GM11168 (cell line): ENCODE results near the gene FOXP1.

Experiments used
- in situ Hi-C: fragments of 300-500 bp; cut with MboI; formaldehyde crosslinking; loops from one replicate; pipeline ENCODE4 v1.12.0; 2022; ENCODE audit warnings: low sequenced_read_pairs; ENCODE audit not compliant: unreplicated experiment

The FOXP1 gene

DNA sequence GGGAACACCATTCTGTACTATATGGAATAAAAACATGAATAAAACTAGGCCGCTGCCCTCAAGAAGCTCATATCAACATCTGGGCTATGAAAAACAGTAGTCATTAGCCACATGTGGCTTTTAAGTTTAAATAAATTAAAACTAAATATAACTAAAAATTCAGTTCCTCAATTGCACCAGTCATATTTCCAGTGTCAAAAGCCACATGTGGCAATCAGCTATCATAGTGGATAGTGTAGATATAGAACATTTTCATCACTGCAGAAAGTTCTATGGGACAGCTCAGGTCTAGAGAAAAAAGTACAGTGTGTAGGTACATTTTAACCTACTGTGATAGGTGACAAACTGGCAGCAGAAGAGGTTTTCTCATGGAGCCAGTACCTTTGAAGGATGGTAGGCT, 261.4 kb downstream of the FOXP1 start:
- in situ Hi-C loops: no loop called here

DNA sequence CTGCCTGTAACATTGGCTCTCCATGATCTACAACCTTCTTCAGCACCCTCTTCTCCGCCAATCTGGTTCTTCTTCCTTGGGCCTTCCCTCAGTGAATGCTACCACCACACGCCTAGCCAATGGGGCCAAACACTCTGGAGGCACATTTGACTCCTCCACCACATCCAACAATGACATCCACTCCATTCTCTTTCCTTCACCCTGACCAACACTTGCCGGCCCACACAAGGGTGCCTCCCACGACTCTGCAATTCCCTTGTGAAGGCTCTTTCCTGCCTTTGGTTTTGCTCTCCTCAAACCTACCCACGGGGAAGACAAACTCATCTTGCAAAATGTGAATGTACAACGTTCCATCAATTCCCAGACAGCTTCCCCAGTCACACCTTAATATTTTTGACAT, 263.8 kb downstream of the FOXP1 start:
- in situ Hi-C loops: no loop called here

DNA sequence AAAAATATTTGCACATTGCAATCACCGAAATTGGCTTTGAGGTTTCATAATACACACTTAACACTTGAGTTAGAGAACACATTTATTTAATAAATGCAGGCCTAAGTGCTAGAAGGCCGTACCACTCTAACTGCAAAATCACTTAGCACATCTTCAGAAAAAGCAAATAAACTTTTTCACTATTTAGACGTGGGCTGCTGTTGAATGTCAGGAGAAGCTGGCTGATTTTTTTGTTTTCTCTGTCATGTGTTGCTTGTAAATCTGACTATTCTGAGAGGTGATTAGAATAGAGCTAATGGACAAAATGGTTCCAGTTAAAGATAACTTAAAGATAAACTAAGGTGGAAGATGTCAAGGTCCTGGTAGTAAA, 265.1 kb downstream of the FOXP1 start:
- in situ Hi-C loops: no loop called here

DNA sequence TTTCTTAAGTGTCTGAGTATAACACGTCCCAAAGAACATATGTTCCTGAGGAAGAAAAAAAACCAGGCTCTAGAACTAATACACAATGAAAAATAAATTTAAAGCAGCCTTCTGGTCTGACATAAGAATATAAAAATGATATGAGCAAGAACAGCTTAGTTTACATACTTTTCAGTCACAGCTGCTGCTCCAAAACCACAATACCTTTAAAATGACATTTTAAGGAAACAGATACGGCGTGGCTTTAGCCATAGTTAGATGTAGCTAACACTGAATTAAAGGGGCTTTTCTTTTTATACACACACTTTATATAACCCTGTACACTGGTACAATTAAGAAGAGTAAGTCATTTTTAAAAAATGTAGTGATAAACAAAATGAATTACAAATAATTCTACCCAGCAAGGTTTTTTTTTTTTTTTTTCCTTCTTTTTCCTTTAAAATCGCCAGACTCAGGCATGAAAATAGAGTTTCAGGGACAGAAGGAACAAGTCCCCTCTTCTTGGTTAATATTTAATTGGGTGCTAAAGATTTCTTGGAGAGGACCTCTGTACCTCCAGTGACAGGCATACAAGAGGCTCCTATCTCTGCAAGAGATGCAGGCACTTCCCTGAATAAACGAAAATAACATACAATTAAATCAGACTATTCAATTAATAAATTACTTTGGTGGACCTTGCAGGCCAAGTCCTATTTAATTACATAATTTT, 265.6 kb downstream of the FOXP1 start:
- in situ Hi-C loops: no loop called here

DNA sequence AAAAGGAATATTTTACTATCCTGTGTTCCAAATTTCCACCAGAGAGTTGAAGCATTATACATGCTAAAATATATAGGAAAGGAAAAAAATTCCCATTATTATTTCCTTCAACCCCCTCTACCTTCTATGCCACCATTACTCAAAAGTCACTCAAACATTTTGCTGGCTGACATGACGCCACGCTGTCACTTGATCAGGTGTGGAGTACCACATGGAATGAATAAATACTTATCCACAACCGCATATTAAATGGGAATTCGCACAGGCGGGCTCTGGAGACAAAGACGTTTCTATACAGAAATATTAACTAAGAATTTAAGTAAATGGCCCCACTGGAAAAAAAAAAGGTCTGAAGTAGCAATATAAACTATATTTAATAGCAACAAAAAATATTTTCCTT, 266.4 kb downstream of the FOXP1 start:
- in situ Hi-C loops: no loop called here

DNA sequence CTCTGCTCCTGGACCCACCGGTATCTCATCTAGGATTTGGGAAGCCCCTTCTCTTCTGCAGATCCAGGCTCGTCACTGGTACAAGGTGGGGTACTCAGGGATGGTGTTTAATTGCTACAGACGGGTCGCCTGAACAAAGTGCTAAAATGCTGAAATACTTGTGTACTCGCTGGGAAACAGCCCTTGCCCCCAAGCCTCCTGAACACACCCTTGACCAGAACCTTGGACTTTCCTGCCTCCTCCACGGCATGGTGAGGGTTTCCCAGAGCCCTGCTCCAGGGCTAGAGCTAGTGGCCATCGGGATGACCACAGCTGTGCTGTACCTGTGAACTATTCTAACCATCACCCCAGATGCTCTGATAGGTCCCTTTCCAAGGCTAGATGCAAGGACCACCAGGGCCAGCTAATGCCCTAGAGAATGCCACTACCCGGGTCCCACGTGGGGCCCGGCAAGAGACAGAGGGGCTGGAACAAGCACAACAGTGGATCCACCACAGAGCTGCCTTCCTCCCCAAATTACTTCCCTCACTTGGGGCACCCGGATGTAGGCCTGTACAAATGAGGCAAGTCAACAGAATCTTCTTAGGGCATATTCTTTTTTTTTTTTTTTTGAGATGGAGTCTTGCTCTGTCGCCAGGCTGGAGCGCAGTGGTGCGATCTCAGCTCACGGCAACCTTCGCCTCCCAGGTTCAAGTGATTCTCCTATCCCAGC, 267.3 kb downstream of the FOXP1 start:
- in situ Hi-C loops: no loop called here

DNA sequence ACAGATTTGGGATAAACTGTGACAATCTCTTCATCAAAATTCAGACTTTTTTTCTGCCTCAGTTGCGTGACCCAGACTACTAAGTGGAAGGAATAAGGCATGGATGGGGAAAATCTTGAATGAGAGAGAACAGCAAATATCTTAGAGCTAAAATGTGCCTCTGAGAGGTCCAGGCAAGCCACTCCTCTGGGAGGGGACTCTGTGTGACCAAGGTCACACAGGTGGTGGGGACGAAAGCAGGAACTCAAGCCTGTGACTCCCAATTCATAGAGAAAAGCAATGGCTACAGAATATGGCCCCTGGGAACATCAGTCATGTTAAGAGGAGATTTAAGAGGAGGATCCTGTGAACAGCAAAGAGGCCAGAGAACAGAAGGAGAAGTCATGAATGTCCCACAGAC, 268.1 kb downstream of the FOXP1 start:
- in situ Hi-C loops: no loop called here

DNA sequence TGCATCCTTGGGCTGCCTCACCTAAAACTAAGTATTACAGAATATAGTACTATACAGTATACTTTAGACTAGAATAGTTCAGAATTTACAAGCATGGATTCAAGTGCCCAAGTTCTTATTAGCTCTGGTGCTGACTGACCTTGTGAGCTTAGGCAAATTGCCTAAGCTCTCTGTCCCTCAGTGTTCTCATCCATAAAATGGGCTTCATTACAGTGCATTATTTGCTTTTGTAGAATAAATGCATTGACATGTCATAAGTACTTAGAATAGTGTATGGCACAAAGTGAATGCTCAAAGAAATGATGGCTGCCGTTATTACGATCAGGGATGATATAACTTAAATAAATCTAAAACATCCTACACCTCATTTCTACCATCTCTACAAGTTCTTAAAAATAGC, 269.7 kb downstream of the FOXP1 start:
- in situ Hi-C loops: no loop called here

DNA sequence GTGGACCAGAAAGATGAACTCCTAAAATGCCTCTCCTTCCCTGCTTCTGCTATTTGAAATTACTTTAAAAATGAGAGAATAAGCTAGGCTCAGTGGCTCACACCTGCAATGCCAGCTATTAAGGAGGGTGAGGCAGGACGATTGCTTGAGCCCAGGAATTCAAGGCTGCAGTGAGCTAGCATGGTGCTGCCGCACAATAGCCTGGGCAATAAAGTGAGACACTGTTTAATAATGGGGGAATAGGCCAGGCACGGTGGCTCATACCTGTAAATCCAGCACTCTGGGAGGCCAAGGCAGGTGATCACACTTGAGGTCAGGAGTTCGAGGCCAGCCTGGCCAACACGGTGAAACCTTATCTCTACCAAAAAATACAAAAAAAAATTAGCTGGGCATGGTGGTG, 271.1 kb downstream of the FOXP1 start:
- in situ Hi-C loops: no loop called here

DNA sequence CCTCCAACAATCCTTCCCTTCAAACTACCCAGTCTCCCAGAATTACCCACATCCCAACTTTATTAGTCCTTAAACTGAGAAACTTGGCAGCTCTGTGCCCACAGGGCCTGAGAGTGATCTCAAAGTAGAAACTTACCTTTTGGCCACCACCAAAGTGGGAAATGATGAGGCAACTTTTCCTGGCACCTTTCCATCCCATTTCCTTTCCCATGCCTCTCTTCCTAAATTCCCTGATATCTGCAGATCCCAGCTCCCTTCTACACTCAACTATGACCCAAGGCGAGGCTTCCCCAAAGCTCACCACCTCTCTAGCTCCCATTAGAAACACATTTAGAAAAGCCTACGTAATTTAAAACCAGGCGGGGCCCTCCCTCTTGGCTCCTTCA, 271.9 kb downstream of the FOXP1 start:
- in situ Hi-C loops: no loop called here

DNA sequence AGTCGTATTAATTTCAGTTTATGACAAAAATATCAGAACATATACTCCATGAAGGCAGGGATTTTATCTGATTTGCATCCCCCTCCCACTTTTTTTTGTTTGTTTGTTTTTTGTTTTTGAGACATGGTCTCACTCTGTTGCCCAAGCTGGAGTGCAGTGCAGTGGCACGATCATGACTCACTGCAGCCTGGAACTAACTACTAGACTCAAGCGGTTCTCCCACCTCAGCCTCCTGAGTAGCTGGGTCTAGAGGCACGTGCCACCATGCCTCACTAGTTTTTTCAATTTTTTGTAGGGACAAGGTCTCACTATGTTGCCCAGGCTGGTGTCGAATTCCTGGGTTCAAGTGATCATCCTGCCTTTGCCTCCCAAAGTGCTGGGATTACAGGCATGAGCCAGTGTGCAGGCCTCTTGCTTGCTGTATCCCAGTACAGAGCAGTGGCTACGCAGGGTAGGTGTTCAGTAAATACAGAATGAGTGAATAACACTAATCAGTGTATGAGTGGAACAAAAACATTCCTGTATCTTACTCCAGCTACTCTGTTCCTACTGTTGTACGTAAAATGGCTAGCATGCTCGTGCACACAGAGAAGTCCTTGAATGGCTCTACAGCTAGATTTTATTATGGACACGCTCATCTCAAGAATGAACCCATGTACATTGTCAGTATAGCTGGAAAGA, 272.4 kb downstream of the FOXP1 start:
- in situ Hi-C loops: no loop called here

DNA sequence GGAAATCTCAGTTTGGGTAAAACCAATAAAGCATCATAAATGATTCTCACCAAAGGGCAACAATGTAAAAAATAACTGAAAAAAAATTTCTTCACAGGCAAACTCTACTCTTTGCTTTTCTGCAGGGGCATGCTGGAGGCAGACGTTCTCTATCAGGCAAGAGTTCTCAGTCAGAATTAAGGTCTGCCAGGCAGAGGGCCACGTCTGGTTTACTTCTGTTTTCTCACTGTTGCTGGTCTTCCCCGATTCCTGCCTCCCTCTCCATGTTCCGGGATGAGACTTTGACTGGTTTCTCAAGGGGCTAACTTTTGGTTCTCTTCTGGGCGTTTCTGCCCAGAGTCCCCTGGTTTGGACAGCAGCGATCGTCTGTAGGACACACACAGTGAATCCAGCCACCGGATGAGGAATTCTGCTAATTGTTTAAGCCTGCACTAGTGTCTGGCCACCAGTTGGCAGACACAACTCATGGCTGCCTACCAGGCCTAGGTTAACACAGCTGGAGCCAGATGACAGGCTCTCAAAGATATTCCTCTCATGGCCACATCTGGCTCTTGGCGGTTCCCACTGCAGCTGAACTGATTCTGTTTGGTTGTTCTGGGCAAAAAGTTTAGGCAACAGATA, 273.1 kb downstream of the FOXP1 start:
- in situ Hi-C loops: no loop called here

DNA sequence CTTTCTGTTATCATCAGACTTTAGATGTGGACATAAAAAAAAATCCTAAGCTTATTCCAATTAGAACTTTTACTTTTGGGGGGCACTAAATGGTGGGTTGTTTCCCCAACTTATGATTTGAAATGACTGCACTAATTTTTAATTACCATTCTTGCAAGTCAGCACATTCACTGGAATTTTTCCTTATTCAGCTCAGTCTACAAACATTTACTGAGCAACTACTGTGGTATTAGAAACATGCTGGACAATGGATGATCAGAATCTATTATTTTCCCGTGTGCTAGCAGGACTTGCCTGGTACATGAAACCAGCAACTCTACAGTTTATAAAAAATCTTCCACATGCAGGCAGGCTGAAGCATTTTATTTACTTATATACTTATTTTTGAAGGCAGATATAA, 273.6 kb downstream of the FOXP1 start:
- in situ Hi-C loops: no loop called here

DNA sequence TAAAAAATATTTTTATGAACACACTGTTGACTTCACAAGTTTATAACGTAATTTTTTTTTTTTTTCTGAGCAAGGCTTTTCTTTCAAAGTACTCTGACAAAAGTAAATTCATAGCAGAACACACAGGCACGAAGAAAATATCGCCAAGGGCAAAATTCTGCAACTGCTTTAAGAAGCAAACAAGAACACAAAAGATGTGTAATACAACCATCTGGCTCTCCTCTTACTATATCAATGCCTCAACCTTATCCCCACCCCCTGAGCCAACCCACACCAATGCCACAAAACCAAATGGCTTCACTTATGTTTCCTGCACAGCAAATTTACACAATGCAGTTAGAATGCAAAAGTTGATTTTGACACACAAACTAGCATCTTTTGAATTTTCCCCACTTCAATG, 274.2 kb downstream of the FOXP1 start:
- in situ Hi-C loops: no loop called here

DNA sequence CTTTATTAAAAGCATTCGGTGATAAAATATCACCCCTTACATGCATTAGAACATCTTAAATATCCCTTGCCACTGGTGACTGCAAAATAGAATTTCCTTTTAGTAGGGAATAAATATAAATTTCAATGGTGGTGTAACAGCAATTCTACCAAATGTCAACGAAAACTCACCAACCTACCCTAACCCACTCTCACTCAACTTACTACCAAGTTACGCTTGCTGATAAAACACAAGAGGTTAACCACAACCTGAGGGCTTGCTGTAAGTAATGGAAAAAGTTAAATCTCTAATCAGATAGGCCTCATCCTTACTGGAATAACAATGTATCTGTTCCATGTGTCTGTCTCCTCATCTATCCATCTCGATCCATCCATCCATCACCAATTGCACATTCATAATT, 274.7 kb downstream of the FOXP1 start:
- in situ Hi-C loops: no loop called here

DNA sequence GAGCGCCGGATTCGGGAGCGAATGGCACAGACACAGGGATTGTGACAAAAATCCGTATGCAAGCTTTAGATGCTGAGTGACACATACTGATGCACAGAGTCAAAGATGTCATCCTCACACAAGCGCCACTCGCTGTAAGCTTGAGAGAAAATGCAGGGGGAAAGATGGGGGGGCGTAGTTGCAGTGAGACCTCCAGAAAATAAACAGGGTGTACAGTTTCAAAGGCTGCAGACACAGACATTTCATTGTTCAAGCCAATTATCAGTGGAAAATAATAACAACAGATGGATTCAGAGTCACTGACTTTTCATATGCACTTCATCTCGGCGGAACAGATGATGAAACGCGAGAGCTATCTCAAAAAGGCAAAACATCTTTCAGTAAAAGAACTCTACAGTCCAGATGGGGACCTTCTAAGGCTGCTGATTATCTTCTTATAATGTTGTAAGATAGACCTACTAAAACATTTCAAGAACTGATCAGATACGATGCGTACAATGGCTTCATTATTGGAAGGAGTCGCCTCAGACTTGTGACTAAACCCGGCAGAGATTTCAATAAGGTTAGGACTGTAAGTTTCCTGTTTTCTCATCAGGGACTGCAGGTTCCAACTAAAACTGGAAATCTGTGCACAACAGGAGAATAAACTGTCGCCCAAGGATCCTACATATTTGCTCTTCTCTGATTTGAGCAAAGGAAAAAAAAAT, 275.4 kb downstream of the FOXP1 start:
- in situ Hi-C loops: no loop called here

DNA sequence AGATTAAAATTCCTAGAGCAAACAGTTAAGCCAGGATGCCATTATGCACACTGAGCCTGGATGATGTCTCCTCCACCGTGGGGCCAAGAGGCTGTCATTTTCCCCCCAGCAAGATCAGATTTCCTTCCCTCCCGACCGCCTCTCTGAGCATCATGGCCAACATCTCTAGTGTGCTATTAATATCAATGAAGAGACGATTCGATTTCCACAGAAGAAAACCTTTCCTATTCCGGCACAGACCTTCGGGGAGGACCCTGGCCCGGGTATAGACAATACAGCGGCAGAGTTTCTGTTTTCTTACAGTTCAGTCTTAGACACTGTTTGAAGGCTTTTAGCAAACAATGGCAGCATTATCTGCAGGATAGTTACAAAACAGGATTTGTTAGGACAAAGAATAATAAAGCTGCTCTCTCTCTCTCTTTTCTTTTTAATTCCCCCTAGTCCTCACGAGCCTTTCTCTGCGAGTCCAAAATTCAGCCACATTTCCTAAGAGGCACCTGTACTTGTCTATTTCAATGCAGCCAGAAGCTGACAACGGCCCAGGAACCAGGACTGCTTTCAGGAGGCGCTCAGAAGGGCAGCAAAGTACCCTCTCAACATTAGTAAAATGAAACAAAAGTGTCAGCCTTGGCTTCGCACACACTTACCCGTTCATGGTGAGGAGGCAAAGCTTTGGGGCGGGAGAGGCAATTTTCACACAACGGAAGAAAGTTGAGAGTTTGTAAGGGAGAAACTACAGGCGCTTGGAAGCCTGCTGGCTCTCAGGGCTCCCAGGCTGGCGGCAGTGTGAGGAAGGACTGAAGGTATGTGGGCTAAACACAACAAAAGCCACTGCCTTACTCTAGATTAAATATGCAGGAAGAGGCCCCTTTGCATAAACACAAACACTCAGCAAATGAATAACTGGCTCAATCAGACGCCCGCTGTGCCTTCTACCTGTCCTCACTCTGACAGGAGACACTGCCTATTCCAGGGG, 278.0 kb downstream of the FOXP1 start:
- in situ Hi-C loops: no loop called here

DNA sequence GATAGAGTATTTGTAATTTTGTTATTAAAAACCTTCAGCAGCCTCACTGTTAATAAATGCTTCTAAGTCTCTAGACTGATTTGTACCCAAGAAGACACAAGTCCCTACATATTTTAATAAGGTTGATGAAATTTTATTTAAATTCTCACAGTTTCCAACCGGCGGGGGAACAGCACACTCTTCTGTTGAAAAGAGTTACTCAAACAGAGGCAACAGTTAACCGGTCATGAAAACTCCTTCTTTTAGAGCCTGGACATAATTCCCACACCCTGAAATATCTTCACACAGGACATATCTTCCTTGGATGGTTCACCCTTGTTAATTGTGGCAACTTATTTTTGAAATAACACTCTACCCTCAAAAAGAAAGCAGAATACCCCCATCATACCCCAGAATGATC, 278.8 kb downstream of the FOXP1 start:
- in situ Hi-C loops: no loop called here

DNA sequence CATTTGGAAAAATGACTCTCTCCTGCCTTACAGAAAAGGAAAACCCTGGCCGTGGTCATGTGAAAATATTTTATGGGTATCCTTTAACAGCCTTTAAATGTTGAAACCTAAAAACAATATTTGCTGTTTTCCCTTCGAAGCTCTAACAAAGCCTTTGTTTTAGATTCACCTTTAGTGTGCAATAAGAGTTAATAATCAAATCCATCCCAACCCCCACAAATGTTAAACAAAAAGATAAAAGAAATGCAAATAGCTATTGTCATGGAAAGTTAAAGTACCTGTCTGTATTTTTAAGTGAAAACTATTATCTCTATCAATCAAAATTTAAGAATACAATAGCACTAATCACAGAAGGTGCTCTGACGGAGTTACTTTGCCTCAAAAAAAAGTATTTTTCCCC, 279.3 kb downstream of the FOXP1 start:
- in situ Hi-C loops: no loop called here
